A549 (cell line): Measurements from ENCODE around the gene FADS1. TPM values are rescaled to one million over a fixed set of nuclear protein-coding genes. Genes with fewer than 3 reads are reported as not detected.
A peak's percentile ranks its signal among the peaks of the same experiment; 100 is the strongest.

ENCODE experiments used
- ATAC-seq, 2 experiments: fragments of 200-7000 bp in 1 of 2; fragments of >200 bp in 1 of 2; cut with Nextera tagmentation in 1 of 2; cut with Tn5 transposase in 1 of 2; 3 replicates each; pipeline versions ENCODE4 v1.8.0 to v1.9.1; 2018 to 2020; ENCODE audit warnings: mild to moderate bottlenecking in 1 of 2, moderate library complexity in 1 of 2
- CTCF ChIA-PET: fragments of 300-600 bp; sonication (Branson Sonifier 250); formaldehyde crosslinking; extraction: SDS; loops from one replicate; lab custom pipeline; 2021; ENCODE audit warnings: antibody characterized with exemption, inconsistent platforms; lab: Yijun Ruan, JAX
- POLR2A ChIA-PET: fragments of 350-600 bp; formaldehyde crosslinking; extraction: SDS; loops from one replicate; lab custom pipeline; 2021; ENCODE audit warnings: antibody characterized with exemption, inconsistent platforms; lab: Yijun Ruan, JAX
- DNase-seq, 2 experiments: peaks; one replicate each; pipeline versions ENCODE4 v3.0.0 to v3.0.0-alpha.2; 2011 to 2016; ENCODE audit warnings: low read depth in 1 of 2, low spot score in 1 of 2
- FAIRE-seq: peaks from 2 replicates; lab custom pipeline; 2011; peaks lifted over from hg19 to GRCh38; lab: Jason Lieb, UNC
- H3K27ac ChIP-seq, 2 experiments: fragments of >200 bp; sonication (Bioruptor Twin); formaldehyde crosslinking; 3 replicates each; pipeline ENCODE4 v1.5.1; 2016 to 2017
- H3K4me1 ChIP-seq: fragments of >200 bp; sonication (Bioruptor Twin); formaldehyde crosslinking; 3 replicates; pipeline ENCODE4 v1.6.1; 2016
- H3K4me2 ChIP-seq: fragments of >200 bp; sonication (Bioruptor Twin); formaldehyde crosslinking; 3 replicates; pipeline ENCODE4 v1.6.1; 2016
- H3K4me3 ChIP-seq: fragments of >200 bp; sonication (Bioruptor Twin); formaldehyde crosslinking; 3 replicates; pipeline ENCODE4 v1.5.1; 2016
- H3K9me3 ChIP-seq: fragments of >200 bp; sonication (Bioruptor Twin); formaldehyde crosslinking; 3 replicates; pipeline ENCODE4 v1.6.1; 2016
- BHLHE40 ChIP-seq: IDR thresholded peaks from 2 replicates; pipeline ENCODE4 v1.6.1; 2012; ENCODE audit warnings: low read depth, low read length, inconsistent platforms
- CBX8 ChIP-seq: fragments of 200-600 bp; sonication (generic); IDR thresholded peaks from 2 replicates; pipeline ENCODE4 v1.6.1; 2016
- EHF ChIP-seq: fragments of 250-450 bp; sonication (Bioruptor Pico); IDR thresholded peaks from 2 replicates; pipeline ENCODE4 v1.5.0; 2020; ENCODE audit warnings: mild to moderate bottlenecking
- ESRRA ChIP-seq: fragments of 150-350 bp; IDR thresholded peaks from 2 replicates; pipeline ENCODE4 v1.6.1; 2014; ENCODE audit warnings: mild to moderate bottlenecking, low read length, borderline replicate concordance
- GATA3 ChIP-seq: IDR thresholded peaks from 2 replicates; pipeline ENCODE4 v1.6.1; 2012; ENCODE audit warnings: borderline replicate concordance
- HEYL ChIP-seq: fragments of 250-450 bp; sonication (Bioruptor Pico); IDR thresholded peaks from 2 replicates; pipeline ENCODE4 v1.8.0; 2021; ENCODE audit warnings: mild to moderate bottlenecking, moderate library complexity
- HOXB13 ChIP-seq: fragments of 250-450 bp; sonication (Bioruptor Pico); IDR thresholded peaks from 2 replicates; pipeline ENCODE4 v1.5.0; 2020; ENCODE audit warnings: low read depth, mild to moderate bottlenecking, moderate library complexity
- HOXB5 ChIP-seq: fragments of 250-450 bp; sonication (Bioruptor Pico); IDR thresholded peaks from 2 replicates; pipeline ENCODE4 v1.5.0; 2020; ENCODE audit warnings: mild to moderate bottlenecking, moderate library complexity
- JUN ChIP-seq, 2 experiments: fragments of >200 bp; sonication (Bioruptor Twin); formaldehyde crosslinking; IDR thresholded peaks; 2 replicates in 1 of 2; 3 replicates in 1 of 2; pipeline ENCODE4 v1.6.1; 2016 to 2017
- JUNB ChIP-seq: fragments of >200 bp; sonication (Bioruptor Twin); formaldehyde crosslinking; IDR thresholded peaks from 2 replicates; pipeline ENCODE4 v1.6.1; 2016
- MYC ChIP-seq: IDR thresholded peaks from 2 replicates; pipeline ENCODE4 v1.6.1; 2012; ENCODE audit warnings: mild to moderate bottlenecking, inconsistent platforms, low read length, improper control_type of control experiment, borderline replicate concordance
- NR3C1 ChIP-seq: fragments of >200 bp; sonication (Bioruptor Twin); formaldehyde crosslinking; IDR thresholded peaks from 3 replicates; pipeline ENCODE4 v1.6.1; 2017
- PHF8 ChIP-seq: fragments of 200-600 bp; sonication (generic); IDR thresholded peaks from 2 replicates; pipeline ENCODE4 v1.6.1; 2016; ENCODE audit warnings: low read depth, mild to moderate bottlenecking, antibody characterized with exemption, moderate library complexity, borderline replicate concordance
- RARB ChIP-seq: fragments of 250-450 bp; sonication (Bioruptor Pico); IDR thresholded peaks from 2 replicates; pipeline ENCODE4 v1.8.0; 2021; ENCODE audit warnings: mild to moderate bottlenecking, moderate library complexity
- RNF2 ChIP-seq: fragments of 200-600 bp; sonication (generic); IDR thresholded peaks from 2 replicates; pipeline ENCODE4 v1.6.1; 2016; ENCODE audit warnings: low read depth, mild to moderate bottlenecking, antibody characterized with exemption, moderate library complexity, borderline replicate concordance
- SMC3 ChIP-seq: fragments of >200 bp; sonication (Bioruptor Twin); formaldehyde crosslinking; IDR thresholded peaks from 3 replicates; pipeline ENCODE4 v1.6.1; 2018; ENCODE audit warnings: inconsistent platforms
- WGBS: methylation state at CpG from one replicate; pipeline ENCODE4 v1.1.6; 2017; ENCODE audit errors: missing lambda C conversion rate; 5-methylcytosine and 5-hydroxymethylcytosine counted together
- polyA plus RNA-seq, 4 experiments: library from polyadenylated mRNA; depleted of rRNA in 3 of 4; stranded (reverse); fragments of >200 nt; fragmentation: RNase III in 1 of 4; extraction: RNeasy Plus Mini Kit Qiagen cat#74134 plus additional on column Dnase treatment in 1 of 4; gene quantifications; 2 replicates in 3 of 4; 3 replicates in 1 of 4; pipeline ENCODE4 v1.2.3, GENCODE V29; 2011 to 2017
- TF ChIP-seq, protein P1 (sequence below): fragments of 250-450 bp; sonication (Bioruptor Pico); IDR thresholded peaks from 2 replicates; pipeline ENCODE4 v1.5.0; 2020; ENCODE audit warnings: low read depth, mild to moderate bottlenecking, moderate library complexity
- TF ChIP-seq, protein P2 (sequence below): IDR thresholded peaks from 2 replicates; pipeline ENCODE4 v1.6.1; 2012; ENCODE audit warnings: low read depth, borderline replicate concordance
- TF ChIP-seq, protein P3 (sequence below): IDR thresholded peaks from 2 replicates; pipeline ENCODE4 v1.6.1; 2012
- TF ChIP-seq, protein P4 (sequence below): fragments of >200 bp; sonication (Bioruptor Twin); formaldehyde crosslinking; IDR thresholded peaks from 3 replicates; pipeline ENCODE4 v1.5.1; 2016

Gene FADS1
- polyA plus RNA-seq, 2 of the 4 experiments (the other 2 are of a cell fraction), result 163 to 205 TPM

DNA sequence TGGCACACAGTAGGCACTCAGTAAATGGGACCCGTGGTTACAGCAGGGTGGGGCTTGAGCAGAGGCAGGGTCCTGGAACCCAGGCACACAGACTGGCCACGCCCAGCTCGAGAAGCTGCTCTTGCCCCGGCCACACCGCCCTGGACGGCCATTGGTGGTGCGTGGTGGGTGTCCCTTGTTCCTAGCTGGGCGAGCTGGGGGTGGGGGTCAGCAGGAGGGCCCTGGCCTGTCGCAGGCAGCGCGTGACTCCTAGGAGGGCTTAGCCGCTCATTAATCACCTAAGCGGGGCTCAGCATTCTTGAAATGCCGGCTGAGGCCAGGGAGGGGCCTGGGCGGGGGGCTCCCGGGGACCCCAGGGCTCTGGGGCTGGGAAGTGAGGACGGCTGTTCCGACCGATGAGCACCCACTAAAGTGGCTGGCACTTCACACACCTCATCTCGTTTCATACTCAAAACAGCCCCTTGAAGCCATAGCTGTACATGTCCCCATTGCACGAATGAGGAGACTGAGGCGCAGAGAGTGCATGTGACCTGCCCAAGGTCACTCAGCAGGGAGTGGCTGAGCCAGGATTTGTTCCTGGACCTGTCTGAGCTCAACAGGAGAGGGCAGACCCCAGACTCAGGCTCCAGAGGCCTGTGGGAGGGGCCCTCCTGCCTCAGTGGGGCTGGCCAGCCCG is 52.7 kb downstream of the FADS1 start:
- FAIRE-seq (no peak), ATAC-seq (no peak), DNase-seq (no peak)
- WGBS, result 85% methylated on average over 19 of the region's 23 CpGs
- POLR2A ChIA-PET, result no interaction called here
- Histone ChIP-seq H3K9me3 (no peaks in the 10 kb centered on the region), H3K4me3 (no peak overlapping the region), H3K27ac (peak overlapping the region in 1 of 2 experiments; percentile 74; a peak in 3 of 6 replicates), H3K4me2 (no peak overlapping the region), H3K4me1 (peaks cover 67% of the 10 kb centered on the region)
- TF ChIP-seq ESRRA (no peak), HOXB13 (CRISPR knock-in tag) (no peak), JUN (IDR thresholded peaks at IDR 0.05) (no peak), HOXB5 (CRISPR knock-in tag) (no peak), HEYL (CRISPR knock-in tag) (no peak), RARB (CRISPR knock-in tag) (no peak), MYC (no peak), CBX8 (no peak), JUNB (no peak), SMC3 (no peak)
- TF ChIP-seq, protein P1, sequence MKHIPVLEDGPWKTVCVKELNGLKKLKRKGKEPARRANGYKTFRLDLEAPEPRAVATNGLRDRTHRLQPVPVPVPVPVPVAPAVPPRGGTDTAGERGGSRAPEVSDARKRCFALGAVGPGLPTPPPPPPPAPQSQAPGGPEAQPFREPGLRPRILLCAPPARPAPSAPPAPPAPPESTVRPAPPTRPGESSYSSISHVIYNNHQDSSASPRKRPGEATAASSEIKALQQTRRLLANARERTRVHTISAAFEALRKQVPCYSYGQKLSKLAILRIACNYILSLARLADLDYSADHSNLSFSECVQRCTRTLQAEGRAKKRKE (CRISPR knock-in tag), result no peak
- TF ChIP-seq, protein P2, sequence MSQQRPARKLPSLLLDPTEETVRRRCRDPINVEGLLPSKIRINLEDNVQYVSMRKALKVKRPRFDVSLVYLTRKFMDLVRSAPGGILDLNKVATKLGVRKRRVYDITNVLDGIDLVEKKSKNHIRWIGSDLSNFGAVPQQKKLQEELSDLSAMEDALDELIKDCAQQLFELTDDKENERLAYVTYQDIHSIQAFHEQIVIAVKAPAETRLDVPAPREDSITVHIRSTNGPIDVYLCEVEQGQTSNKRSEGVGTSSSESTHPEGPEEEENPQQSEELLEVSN, result no peak
- CTCF ChIA-PET, result interaction anchor here (0.6 to 7.2 kb wide), 7 partner anchors 11 to 321 kb away, joined by 3 to 42 read pairs (median 4); no protein-coding TSS in a partner anchor

DNA sequence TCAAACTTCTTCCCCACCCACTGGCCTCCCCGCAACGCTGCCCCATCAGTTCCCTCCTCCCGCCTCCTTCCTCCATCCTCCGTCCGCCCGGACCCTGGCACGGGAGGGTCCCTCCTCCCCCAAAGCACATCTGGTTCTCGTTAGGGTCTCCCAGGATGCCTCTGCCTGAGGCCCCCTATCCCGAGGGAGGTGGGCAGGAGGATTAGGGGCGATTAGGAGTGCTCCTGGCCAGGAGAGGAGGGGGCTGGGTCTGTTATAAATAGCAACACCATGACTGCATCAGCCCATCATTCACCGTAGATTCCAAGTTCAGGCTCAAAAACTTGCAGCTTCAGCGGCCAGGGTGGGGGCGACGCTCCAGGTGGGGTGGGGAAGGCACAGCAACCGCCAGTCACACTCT is 54.0 kb downstream of the FADS1 start:
- CTCF ChIA-PET, result interaction anchor here (1.0 to 7.2 kb wide), 3 partner anchors 15 to 29 kb away, joined by 3 to 42 read pairs (median 12); no protein-coding TSS in a partner anchor
- Histone ChIP-seq H3K4me3 (no peak overlapping the region), H3K4me1 (peaks cover 69% of the 10 kb centered on the region), H3K4me2 (no peak overlapping the region), H3K9me3 (no peaks in the 10 kb centered on the region), H3K27ac (peak overlapping the region in 1 of 2 experiments; percentile 9; a peak in 1 of 6 replicates)
- 77% methylated on average over 11 of the region's 15 CpGs for WGBS
- ATAC-seq (no peak), FAIRE-seq (no peak), DNase-seq (no peak)
- no peak for TF ChIP-seq PHF8
- TF ChIP-seq NR3C1, result no peak
- TF ChIP-seq EHF, result no peak
- TF ChIP-seq, protein P3, sequence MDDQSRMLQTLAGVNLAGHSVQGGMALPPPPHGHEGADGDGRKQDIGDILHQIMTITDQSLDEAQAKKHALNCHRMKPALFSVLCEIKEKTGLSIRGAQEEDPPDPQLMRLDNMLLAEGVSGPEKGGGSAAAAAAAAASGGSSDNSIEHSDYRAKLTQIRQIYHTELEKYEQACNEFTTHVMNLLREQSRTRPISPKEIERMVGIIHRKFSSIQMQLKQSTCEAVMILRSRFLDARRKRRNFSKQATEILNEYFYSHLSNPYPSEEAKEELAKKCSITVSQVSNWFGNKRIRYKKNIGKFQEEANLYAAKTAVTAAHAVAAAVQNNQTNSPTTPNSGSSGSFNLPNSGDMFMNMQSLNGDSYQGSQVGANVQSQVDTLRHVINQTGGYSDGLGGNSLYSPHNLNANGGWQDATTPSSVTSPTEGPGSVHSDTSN, result no peak
- TF ChIP-seq BHLHE40, result no peak
- TF ChIP-seq MYC, result no peak
- TF ChIP-seq GATA3, result no peak
- no peak for TF ChIP-seq SMC3
- TF ChIP-seq, protein P4, sequence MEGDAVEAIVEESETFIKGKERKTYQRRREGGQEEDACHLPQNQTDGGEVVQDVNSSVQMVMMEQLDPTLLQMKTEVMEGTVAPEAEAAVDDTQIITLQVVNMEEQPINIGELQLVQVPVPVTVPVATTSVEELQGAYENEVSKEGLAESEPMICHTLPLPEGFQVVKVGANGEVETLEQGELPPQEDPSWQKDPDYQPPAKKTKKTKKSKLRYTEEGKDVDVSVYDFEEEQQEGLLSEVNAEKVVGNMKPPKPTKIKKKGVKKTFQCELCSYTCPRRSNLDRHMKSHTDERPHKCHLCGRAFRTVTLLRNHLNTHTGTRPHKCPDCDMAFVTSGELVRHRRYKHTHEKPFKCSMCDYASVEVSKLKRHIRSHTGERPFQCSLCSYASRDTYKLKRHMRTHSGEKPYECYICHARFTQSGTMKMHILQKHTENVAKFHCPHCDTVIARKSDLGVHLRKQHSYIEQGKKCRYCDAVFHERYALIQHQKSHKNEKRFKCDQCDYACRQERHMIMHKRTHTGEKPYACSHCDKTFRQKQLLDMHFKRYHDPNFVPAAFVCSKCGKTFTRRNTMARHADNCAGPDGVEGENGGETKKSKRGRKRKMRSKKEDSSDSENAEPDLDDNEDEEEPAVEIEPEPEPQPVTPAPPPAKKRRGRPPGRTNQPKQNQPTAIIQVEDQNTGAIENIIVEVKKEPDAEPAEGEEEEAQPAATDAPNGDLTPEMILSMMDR, result no peak
- TF ChIP-seq RNF2, result no peak
- no peak for TF ChIP-seq CBX8
- POLR2A ChIA-PET, result no interaction called here
